GM18511 (cell line): ENCODE measurements around the gene HK2.
"Not testable (repeated sequence)": the region's sequence is repeated elsewhere in the genome, so short reads cannot be mapped to it uniquely, and the experiment has no call there.

ENCODE experiments used
- ATAC-seq: cut with Tn5 transposase; IDR thresholded peaks from one replicate; pipeline ENCODE4 v1.9.1; 2021; ENCODE audit warnings: mild to moderate bottlenecking, moderate library complexity; ENCODE audit not compliant: unreplicated experiment

Gene HK2

DNA sequence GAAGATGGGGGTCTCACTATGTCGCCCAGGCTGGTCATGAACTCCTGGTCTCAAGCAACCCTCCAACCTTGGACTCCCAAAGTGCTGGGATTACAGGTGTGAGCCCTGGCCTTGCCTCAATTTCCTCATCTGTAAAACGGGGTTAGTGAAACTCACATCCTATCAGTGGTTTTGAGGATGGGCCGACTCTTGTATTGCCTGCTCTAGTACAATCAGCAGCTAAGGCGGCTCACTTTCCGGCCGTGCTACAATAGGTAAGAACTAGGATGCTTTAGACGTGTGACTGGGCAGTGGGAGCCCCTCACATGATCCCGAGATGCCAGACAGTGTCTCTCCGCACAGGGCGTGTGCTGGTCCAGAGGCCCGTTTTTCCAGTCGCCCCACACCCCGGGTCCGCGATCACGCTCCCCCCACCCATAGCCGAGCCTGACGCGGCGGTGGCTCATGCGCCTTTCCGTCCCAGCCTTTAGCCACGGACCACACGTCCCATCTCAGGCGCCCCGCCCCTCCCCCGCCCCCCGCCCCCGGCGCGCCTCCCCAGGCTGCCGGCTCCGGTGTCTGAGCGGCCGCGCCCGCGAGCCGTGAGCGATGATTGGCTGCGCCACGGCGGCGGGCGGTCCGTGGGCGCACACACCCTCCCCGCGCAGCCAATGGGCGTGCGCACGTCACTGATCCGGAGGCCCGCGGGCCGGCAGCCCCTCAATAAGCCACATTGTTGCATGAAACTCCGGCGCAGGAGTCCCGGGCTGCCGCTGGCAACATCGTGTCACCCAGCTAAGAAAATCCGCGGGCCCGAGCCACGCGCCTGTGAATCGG, at the start of gene HK2:
TSS of gene HK2 (plus strand) at position 710 of the 816 bp plus-strand sequence. CDS start 454 bp downstream, outside the sequence.
- peak; percentile 79 for ATAC-seq

DNA sequence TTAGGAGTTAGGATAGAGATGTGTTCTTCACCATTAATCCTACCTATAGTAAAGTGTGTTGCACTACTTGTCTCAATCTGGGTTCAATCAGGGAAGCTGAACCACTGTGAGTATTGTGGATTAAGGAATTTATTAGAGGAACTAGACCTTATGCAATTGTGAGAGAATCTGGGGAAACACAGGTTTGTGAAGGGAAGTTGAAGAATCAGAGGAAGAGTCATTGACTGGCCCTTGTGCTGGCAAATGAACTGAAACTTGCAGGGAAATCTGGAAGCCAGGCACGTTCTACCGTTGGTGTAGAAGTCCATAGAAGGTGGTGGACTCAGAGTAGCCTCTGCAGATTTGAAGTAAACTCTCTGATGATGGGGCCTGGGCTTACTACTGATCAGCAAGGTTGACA, 44.7 kb upstream of the HK2 start:
- no peak for ATAC-seq

DNA sequence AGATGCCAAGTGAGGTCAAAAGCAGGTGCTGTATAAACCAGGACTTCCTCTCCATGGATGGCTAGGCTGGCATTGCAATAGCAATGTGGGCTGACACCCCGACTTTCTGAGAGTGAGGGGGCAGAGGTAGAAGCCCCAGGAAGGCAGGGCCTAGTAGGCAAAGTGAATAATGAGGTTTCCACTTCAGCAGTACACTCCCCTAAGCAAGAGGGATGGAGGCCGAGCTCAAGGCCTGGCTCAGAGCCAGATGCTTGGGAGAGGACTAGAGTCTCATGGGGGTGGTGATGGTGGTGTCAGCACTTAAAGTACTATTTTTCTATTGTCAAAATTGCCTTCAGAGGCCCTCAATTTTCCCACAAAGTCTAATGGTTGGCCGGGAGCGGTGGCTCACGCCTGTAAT, 41.6 kb upstream of the HK2 start:
- ATAC-seq: no peak

GRCh38 chr2:74794878-74795277, 39.0 kb upstream of the HK2 start:
- ATAC-seq: not testable (repeated sequence)

DNA sequence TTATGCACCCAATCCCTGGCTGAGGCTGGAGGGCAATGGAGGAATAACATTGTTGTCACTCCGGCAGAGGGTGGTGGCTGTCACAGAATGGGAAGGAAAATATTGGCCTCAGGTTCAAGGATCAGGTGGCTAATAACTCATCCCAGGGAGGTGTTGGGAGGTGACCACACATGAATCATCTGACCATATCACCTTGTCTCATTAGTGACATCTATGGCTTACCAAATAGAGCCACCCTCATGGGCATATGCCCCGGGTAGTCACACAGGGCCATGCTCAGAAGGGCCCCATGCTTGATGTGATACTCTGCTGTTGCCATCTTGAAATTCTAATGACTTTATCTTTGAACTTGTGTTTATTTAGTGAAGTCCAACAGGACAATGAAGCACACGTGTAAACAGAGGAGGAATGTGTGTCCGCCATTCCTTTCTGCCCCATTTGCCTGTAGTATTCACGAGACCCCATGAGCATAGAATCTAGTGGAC, 27.5 kb upstream of the HK2 start:
- no peak for ATAC-seq

DNA sequence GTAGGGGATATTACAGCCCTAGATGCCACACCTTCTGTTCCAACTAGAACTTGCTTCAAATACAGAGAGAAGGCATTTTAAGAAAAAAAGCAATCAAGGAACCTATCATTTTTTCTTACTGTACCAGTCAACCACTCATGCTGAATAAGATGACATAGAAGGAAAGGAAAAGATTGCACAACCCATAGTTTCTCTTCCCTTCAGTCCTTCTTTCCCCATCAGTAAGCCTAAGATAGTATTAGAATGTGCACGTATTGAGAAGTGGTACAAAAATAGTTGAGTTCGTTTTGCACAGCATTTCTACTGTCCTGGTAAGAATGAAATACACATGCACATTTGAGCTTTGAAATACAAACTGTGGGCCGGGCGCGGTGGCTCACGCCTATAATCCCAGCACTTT, 27.0 kb upstream of the HK2 start:
- ATAC-seq: no peak

DNA sequence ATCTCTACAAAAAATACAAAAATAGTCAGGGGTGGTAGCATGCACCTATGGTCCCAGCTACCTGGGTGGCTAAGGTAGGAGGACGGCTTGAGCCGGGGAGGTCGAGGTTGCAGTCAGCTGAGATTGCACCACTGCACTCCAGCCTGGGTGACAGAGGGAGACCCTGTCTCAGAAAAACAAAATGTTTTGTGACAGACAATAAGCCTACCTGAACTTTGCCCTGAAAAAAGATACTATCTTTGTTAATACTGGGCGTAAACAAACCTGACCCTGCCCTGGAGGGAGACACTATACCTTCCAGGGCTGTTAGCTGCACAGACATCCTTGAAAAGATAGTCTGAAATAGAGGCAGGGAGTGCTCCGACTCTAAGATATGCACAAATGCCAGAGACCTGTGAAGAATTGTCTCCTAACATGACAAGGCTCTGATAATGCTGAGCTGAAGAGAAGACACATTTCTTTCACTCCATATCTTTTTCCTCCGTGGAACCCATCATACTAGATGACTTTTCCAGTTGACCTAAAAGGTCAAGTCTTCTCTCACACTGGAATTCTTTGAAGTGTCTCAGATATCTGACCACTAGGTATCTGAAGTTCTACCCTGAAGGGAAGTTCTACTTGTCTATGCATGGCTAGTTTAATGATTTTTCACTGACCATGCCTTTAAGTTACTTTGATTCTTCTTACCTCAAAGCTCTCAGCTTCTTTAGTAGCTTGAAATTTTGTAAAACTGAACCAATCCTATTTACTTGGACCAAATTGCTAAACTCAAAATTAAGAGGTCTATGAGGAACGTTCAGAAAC, 20.9 kb upstream of the HK2 start:
- ATAC-seq: no peak

DNA sequence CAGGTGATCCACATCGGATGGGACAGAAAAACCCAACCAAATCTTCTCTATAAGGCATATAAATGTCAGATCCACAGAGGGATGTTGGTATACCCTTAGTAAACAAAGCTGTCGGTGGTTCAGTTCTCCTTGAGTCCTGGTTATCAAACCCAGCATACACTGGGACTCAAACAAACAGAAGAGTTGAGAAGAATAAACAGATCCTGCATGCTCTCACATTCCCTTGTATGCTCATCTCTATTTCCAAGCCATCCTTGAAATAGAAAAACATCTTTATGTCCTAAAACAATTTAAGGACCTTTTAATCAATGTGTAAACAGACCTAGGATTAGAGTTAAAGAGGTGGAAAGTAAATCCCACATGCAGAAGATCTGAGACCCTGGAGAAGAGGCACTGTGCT, 19.8 kb upstream of the HK2 start:
- no peak for ATAC-seq

- no peak for ATAC-seq
Measured at GRCh38 chr2:74815941-74816340, 18.0 kb upstream of the HK2 start.

GRCh38 chr2:74816540-74817303, 17.2 kb upstream of the HK2 start:
- ATAC-seq: no peak

GRCh38 chr2:74817304-74817675, 16.6 kb upstream of the HK2 start:
- ATAC-seq: no peak

DNA sequence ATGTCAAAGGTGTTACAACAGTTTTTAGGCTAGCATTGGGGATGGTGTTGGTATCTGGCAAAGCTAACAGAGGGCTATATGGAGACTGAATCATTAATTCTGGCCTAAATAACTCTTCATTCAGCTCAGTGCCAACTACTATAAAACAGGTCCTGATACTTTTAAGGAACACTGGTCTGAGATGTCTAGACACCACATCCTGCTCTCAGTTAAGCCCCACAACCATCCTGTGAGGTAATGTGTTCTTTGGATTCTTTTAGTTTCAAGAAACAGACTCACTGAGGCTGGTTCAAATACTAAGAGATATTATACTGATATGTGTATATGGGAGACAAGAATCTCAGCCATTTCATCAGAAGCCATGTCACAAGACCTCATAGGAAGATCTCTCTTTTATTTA, 14.2 kb upstream of the HK2 start:
- no peak for ATAC-seq

DNA sequence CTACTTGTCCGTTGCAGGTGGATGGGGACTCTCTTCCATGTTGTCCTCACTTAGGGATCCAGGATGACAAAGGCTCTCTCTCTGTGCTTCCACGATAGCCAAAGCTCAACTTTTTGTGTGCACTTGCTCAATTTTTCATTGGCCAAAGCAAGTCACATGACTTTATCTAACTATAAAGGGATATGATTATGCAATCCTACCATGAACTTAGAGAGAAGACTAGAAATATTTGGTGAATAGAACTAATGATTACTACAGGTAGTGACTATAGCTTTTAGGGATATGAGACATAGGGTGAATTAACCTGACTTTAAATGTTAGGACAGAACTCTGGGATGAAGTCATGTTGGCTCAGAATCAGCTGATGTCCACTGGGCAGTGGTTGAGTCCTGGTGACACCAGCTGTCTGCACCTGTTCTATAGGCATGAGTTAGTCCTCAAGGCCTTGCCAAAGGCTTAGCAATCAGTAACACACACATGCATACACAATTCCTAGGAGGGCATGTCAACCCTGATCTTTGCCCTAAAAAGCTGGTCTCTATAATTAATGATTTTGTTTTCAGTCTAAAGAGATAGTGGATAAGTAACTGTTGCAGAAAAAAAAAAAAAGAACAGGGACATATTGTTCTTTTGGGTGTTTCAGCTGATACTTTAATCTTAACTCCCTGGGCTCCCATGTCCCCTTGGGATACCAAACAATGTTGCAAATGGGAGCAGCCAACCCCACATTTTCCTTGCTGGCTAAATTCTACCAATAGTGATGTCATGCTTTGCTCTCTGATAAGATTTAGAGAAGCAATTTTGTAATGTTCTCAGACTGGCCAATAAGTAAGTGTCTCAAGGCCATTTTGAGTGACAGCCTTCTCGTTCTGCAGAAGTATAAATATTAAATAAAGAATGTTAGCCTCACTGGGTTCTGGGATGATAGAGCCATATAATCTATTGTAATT, 12.5 kb upstream of the HK2 start:
- no peak for ATAC-seq

- ATAC-seq: no peak
Measured at GRCh38 chr2:74822771-74823566, 11.0 kb upstream of the HK2 start.

DNA sequence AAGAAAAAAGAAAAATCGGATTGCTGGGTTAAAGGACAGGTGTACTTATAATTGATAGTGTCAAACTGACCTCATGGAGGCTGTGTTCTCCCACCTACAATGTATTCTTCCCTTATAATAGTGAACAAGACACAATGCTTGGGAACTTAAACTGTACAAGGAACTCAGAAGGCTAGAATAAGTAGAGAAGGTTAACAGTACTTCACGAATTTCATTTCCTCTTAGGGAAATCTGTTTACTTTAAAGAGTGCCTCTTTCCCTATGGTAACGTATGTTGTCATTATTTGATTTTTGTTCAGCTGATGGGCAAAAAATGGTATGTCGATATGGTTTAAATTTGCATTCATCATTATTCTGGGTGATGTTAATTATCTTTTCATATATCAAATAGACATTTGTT, 9.2 kb upstream of the HK2 start:
- ATAC-seq: no peak

GRCh38 chr2:74828543-74828942, 5.4 kb upstream of the HK2 start:
- ATAC-seq: no peak

DNA sequence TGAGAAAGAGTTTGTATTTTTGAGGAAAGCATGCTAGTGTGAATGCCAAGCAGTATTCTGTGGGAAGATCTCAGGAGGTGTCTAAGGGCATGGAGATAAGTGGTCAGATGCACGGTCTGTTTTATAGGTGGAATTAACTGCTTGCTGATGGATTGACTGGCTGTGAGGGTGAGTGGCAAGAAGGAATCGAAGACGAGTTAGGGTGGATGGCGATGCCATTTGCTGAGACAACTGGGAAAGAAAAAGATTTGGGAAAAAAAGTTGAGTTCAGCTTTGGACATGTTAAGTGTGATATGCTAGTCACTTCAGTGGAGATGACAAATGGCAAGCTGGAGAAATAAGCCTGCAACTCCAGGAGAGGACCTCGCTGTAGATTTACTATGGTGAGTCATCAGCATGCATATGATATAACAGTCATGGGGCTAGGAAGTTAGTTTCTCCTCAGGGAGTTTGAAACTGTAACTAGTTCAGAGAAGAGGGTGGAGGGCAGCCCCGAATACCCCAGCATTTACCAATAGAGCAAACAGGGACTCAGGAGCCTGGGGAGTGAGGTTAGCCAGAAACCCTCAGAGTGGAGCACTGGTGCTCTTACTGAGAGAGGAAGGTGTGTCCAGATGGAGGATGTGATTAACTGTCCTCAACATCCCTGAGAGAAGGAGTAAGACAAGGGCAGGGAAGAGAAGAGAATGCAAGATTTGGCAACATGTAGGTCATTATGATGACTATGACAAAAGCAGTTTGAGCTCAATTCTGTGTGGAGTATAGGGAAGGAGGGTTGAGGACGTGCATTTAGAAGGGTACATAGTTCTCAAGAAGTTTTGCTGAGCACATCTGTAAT, 2.0 kb upstream of the HK2 start:
- no peak for ATAC-seq

- peak; percentile 15 for ATAC-seq
Measured at GRCh38 chr2:74834234-74834791, 386 bp downstream of the HK2 start.
